Small intestine (tissue), 7 donors: ENCODE measurements around the gene CETN3. TPM values are rescaled to one million over a fixed set of nuclear protein-coding genes. Genes with fewer than 3 reads are reported as not detected.

ENCODE experiments used
- DNase-seq, 2 donors: peaks; one replicate each; pipeline versions ENCODE4 v3.0.0 to v3.0.0-alpha.2; 2013
- FAIRE-seq: peaks from 2 replicates; lab custom pipeline; 2012; peaks lifted over from hg19 to GRCh38; lab: Jason Lieb, UNC
- H3K27ac ChIP-seq, 3 donors: one replicate each; pipeline ENCODE4 v1.5.1; 2013; ENCODE audit warnings: low read length in 2 of 3, mild to moderate bottlenecking in 2 of 3, control low read depth in 1 of 3, inconsistent platforms in 1 of 3, low read depth in 1 of 3, moderate library complexity in 1 of 3
- H3K27me3 ChIP-seq, 3 donors: one replicate each; pipeline ENCODE4 v1.6.1; 2013; ENCODE audit warnings: low read length in 3 of 3, inconsistent platforms in 1 of 3; ENCODE audit not compliant: control insufficient read depth in 3 of 3, insufficient read depth in 3 of 3
- H3K36me3 ChIP-seq, 3 donors: one replicate each; pipeline ENCODE4 v1.6.1; 2013; ENCODE audit warnings: low read length in 3 of 3, inconsistent platforms in 1 of 3, low read depth in 1 of 3, mild to moderate bottlenecking in 1 of 3, moderate library complexity in 1 of 3; ENCODE audit not compliant: control insufficient read depth in 3 of 3, insufficient read depth in 2 of 3
- H3K4me1 ChIP-seq, 3 donors: one replicate each; pipeline ENCODE4 v1.6.1; 2013; ENCODE audit warnings: low read length in 2 of 3, inconsistent platforms in 1 of 3, low read depth in 1 of 3, mild to moderate bottlenecking in 1 of 3, moderate library complexity in 1 of 3; ENCODE audit not compliant: control insufficient read depth in 3 of 3, insufficient read depth in 2 of 3
- H3K4me3 ChIP-seq, 3 donors: one replicate each; pipeline ENCODE4 v1.5.1; 2013; ENCODE audit warnings: low read length in 3 of 3, control low read depth in 1 of 3, inconsistent platforms in 1 of 3, low read depth in 1 of 3, mild to moderate bottlenecking in 1 of 3, moderate library complexity in 1 of 3
- H3K9me3 ChIP-seq, 2 donors: one replicate each; pipeline ENCODE4 v1.6.1; 2013; ENCODE audit warnings: low read depth in 1 of 2, low read length in 1 of 2; ENCODE audit not compliant: control insufficient read depth in 2 of 2, insufficient read depth in 1 of 2
- WGBS, 3 donors: extraction: QIAGEN DNeasy Blood & Tissue Kit; methylation state at CpG; one replicate each; pipeline ENCODE4 v1.1.7; 2013; 5-methylcytosine and 5-hydroxymethylcytosine counted together
- polyA plus RNA-seq, 4 donors: library from polyadenylated mRNA; stranded (reverse) in 3 of 4; unstranded in 1 of 4; fragments of 200-250 nt in 3 of 4; fragments of 120-200 nt in 1 of 4; gene quantifications; one replicate each; pipeline versions ENCODE4 v1.2.1 to v1.2.3, GENCODE V29; 2013
- donor health status: healthy with polysubstance abuse.
- donor health status: control.
- donor health status: control.
- donor health status: Bipolar disorder and iron deficiency.
- donor health status: healthy.

Gene CETN3
- polyA plus RNA-seq, 4 donors = 10.8 to 32.6 (median 14.8) TPM

- 93 to 96% (median 94%) methylated on average over 2 of the region's 2 CpGs for WGBS, 3 donors
- Histone ChIP-seq H3K27ac (no peak overlapping the region), H3K4me1 (no peaks in the 10 kb centered on the region), H3K27me3 (no peaks in the 10 kb centered on the region), H3K4me3 (no peak overlapping the region), H3K36me3 (peaks cover 0 to 3% (median 2%) of the 10 kb centered on the region in 3 donors), H3K9me3 (no peaks in the 10 kb centered on the region)
- no peak for FAIRE-seq
- DNase-seq = no peak
Measured at GRCh38 chr5:90395005-90395404, 14.6 kb downstream of the CETN3 start.

GRCh38 chr5:90390928-90391327, 18.6 kb downstream of the CETN3 start:
- FAIRE-seq = no peak
- 75 to 90% (median 83%) methylated on average over 3 of the region's 3 CpGs for WGBS, 3 donors
- no peak overlapping the region for H3K4me3 ChIP-seq
- H3K9me3 ChIP-seq = no peaks in the 10 kb centered on the region
- peaks cover 0 to 3% (median 0%) of the 10 kb centered on the region in 3 donors for H3K36me3 ChIP-seq
- no peak for DNase-seq
- no peaks in the 10 kb centered on the region for H3K4me1 ChIP-seq
- H3K27me3 ChIP-seq = no peaks in the 10 kb centered on the region
- H3K27ac ChIP-seq = no peak overlapping the region

- Histone ChIP-seq H3K4me3 (no peak overlapping the region), H3K4me1 (no peaks in the 10 kb centered on the region), H3K27me3 (no peaks in the 10 kb centered on the region), H3K27ac (no peak overlapping the region), H3K9me3 (no peaks in the 10 kb centered on the region), H3K36me3 (peaks cover 0 to 2% (median 0%) of the 10 kb centered on the region in 3 donors)
- 82 to 85% (median 83%) methylated on average over 2 of the region's 2 CpGs for WGBS, 3 donors
- FAIRE-seq (no peak), DNase-seq (no peak)
Measured at GRCh38 chr5:90390326-90390725, 19.2 kb downstream of the CETN3 start.

- H3K4me1 ChIP-seq = no peaks in the 10 kb centered on the region
- no peak overlapping the region for H3K27ac ChIP-seq
Measured at GRCh38 chr5:90387508-90387907, 22.0 kb downstream of the CETN3 start.

GRCh38 chr5:90386099-90386710, 23.4 kb downstream of the CETN3 start:
- no peaks in the 10 kb centered on the region for H3K9me3 ChIP-seq
- FAIRE-seq (peak; percentile 97), DNase-seq (peak; percentile 18 to 22)
- 86 to 90% (median 88%) methylated on average over 1 of the region's 1 CpG for WGBS, 3 donors
- no peak overlapping the region for H3K4me3 ChIP-seq
- no peaks in the 10 kb centered on the region for H3K36me3 ChIP-seq
- no peaks in the 10 kb centered on the region for H3K27me3 ChIP-seq
- H3K27ac ChIP-seq = no peak overlapping the region
- no peaks in the 10 kb centered on the region for H3K4me1 ChIP-seq

More at GRCh38 chr5:90387508-90387907, 22.0 kb downstream of the CETN3 start:
- Histone ChIP-seq H3K4me3 (no peak overlapping the region), H3K36me3 (peaks cover 0 to 2% (median 0%) of the 10 kb centered on the region in 3 donors), H3K9me3 (no peaks in the 10 kb centered on the region), H3K27me3 (no peaks in the 10 kb centered on the region)
- WGBS, 3 donors = 49 to 60% (median 55%) methylated on average over 3 of the region's 3 CpGs
- no peak for DNase-seq
- no peak for FAIRE-seq

- DNase-seq (no peak), FAIRE-seq (no peak)
- H3K36me3 ChIP-seq = no peaks in the 10 kb centered on the region
- H3K4me3 ChIP-seq = no peak overlapping the region
- no peak overlapping the region for H3K27ac ChIP-seq
- H3K27me3 ChIP-seq = no peaks in the 10 kb centered on the region
- peaks cover 0 to 3% (median 3%) of the 10 kb centered on the region in 3 donors for H3K4me1 ChIP-seq
- no peaks in the 10 kb centered on the region for H3K9me3 ChIP-seq
- WGBS, 3 donors = 90 to 94% (median 92%) methylated on average over 1 of the region's 1 CpG
Measured at GRCh38 chr5:90384389-90384788, 25.2 kb downstream of the CETN3 start.

- Histone ChIP-seq H3K4me3 (no peak overlapping the region), H3K4me1 (peaks cover 0 to 3% (median 3%) of the 10 kb centered on the region in 3 donors), H3K27me3 (no peaks in the 10 kb centered on the region), H3K27ac (no peak overlapping the region), H3K9me3 (no peaks in the 10 kb centered on the region), H3K36me3 (no peaks in the 10 kb centered on the region)
- no peak for FAIRE-seq
- DNase-seq = no peak
- 90 to 95% (median 94%) methylated on average over 2 of the region's 2 CpGs for WGBS, 3 donors
Measured at GRCh38 chr5:90383903-90384302, 25.7 kb downstream of the CETN3 start.

GRCh38 chr5:90381213-90381929, 28.2 kb downstream of the CETN3 start:
- H3K27me3 ChIP-seq = no peaks in the 10 kb centered on the region
- no peak overlapping the region for H3K27ac ChIP-seq
- FAIRE-seq (no peak), DNase-seq (peak in 1 of 2 donors; percentile 8)
- peaks cover 0 to 3% (median 3%) of the 10 kb centered on the region in 3 donors for H3K4me1 ChIP-seq
- no peaks in the 10 kb centered on the region for H3K9me3 ChIP-seq
- no peaks in the 10 kb centered on the region for H3K36me3 ChIP-seq
- no peak overlapping the region for H3K4me3 ChIP-seq
- 66 to 76% (median 68%) methylated on average over 6 of the region's 6 CpGs for WGBS, 3 donors
